Measurements from ENCODE around the gene RALGAPA2.

Gene RALGAPA2

GRCh38 chr20:20440481-20440880 is 272.0 kb downstream of the RALGAPA2 start:
- FAIRE-seq, result no peak
- no peak for DNase-seq (ENCODE audit: low spot score)

GRCh38 chr20:20439602-20440190 is 272.7 kb downstream of the RALGAPA2 start:
- DNase-seq (ENCODE audit: low spot score) (no peak), FAIRE-seq (no peak)

- no peak for DNase-seq (ENCODE audit: low spot score)
Measured at GRCh38 chr20:20437314-20437713, 275.1 kb downstream of the RALGAPA2 start.

GRCh38 chr20:20436689-20437088 is 275.8 kb downstream of the RALGAPA2 start:
- DNase-seq (ENCODE audit: low spot score) (no peak), FAIRE-seq (no peak)

More at GRCh38 chr20:20437314-20437713, 275.1 kb downstream of the RALGAPA2 start:
- FAIRE-seq, result no peak

- no peak for DNase-seq (ENCODE audit: low spot score)
- no peak for FAIRE-seq
Measured at GRCh38 chr20:20435453-20435852, 277.0 kb downstream of the RALGAPA2 start.

- no peak for FAIRE-seq
- DNase-seq (ENCODE audit: low spot score), result no peak
Measured at GRCh38 chr20:20432618-20433286, 279.7 kb downstream of the RALGAPA2 start.

- FAIRE-seq, result no peak
- DNase-seq (ENCODE audit: low spot score), result no peak
Measured at GRCh38 chr20:20430066-20430465, 282.4 kb downstream of the RALGAPA2 start.

GRCh38 chr20:20428067-20428466 is 284.4 kb downstream of the RALGAPA2 start:
- FAIRE-seq (no peak), DNase-seq (ENCODE audit: low spot score) (no peak)

- FAIRE-seq, result no peak
- DNase-seq (ENCODE audit: low spot score), result no peak
Measured at GRCh38 chr20:20427227-20427864, 285.1 kb downstream of the RALGAPA2 start.

- no peak for DNase-seq (ENCODE audit: low spot score)
- no peak for FAIRE-seq
Measured at GRCh38 chr20:20426655-20426907, 285.9 kb downstream of the RALGAPA2 start.

GRCh38 chr20:20425823-20426654 is 286.4 kb downstream of the RALGAPA2 start:
- DNase-seq (ENCODE audit: low spot score) (no peak), FAIRE-seq (no peak)

- DNase-seq (ENCODE audit: low spot score), result no peak
Measured at GRCh38 chr20:20423117-20423516, 289.3 kb downstream of the RALGAPA2 start.

GRCh38 chr20:20417876-20418676 is 294.4 kb downstream of the RALGAPA2 start:
- FAIRE-seq (no peak), DNase-seq (ENCODE audit: low spot score) (no peak)

More at GRCh38 chr20:20423117-20423516, 289.3 kb downstream of the RALGAPA2 start:
- no peak for FAIRE-seq

GRCh38 chr20:20415321-20415720 is 297.1 kb downstream of the RALGAPA2 start:
- DNase-seq (ENCODE audit: low spot score) (no peak), FAIRE-seq (no peak)

- no peak for DNase-seq (ENCODE audit: low spot score)
Measured at GRCh38 chr20:20414640-20415220, 297.7 kb downstream of the RALGAPA2 start.

GRCh38 chr20:20413810-20414281 is 298.6 kb downstream of the RALGAPA2 start:
- no peak for FAIRE-seq
- DNase-seq (ENCODE audit: low spot score), result no peak

More at GRCh38 chr20:20414640-20415220, 297.7 kb downstream of the RALGAPA2 start:
- FAIRE-seq, result no peak

GRCh38 chr20:20412750-20413149 is 299.7 kb downstream of the RALGAPA2 start:
- FAIRE-seq (no peak), DNase-seq (ENCODE audit: low spot score) (no peak)

GRCh38 chr20:20411836-20412235 is 300.6 kb downstream of the RALGAPA2 start:
- FAIRE-seq, result no peak

GRCh38 chr20:20411402-20411801 is 301.0 kb downstream of the RALGAPA2 start:
- FAIRE-seq (no peak), DNase-seq (ENCODE audit: low spot score) (no peak)

More at GRCh38 chr20:20411836-20412235, 300.6 kb downstream of the RALGAPA2 start:
- DNase-seq (ENCODE audit: low spot score), result no peak

GRCh38 chr20:20410678-20411077 is 301.8 kb downstream of the RALGAPA2 start:
- no peak for FAIRE-seq
- DNase-seq (ENCODE audit: low spot score), result no peak

GRCh38 chr20:20409331-20409730 is 303.1 kb downstream of the RALGAPA2 start:
- FAIRE-seq, result no peak
- no peak for DNase-seq (ENCODE audit: low spot score)
